ENCODE measurements around the gene FLCN. TPM values are rescaled to one million over a fixed set of nuclear protein-coding genes. Genes with fewer than 3 reads are reported as not detected.

FLCN gene
- total and polyA plus RNA-seq, 10 of the 15 experiments (the other 5 are each of a cell fraction or from before 2014, with no cell fraction given) = 1.1 to 24.7 (median 10.4) TPM

- RAD21 ChIA-PET (ENCODE audit: unreplicated experiment) = interaction anchor here (0.7 kb wide), 1 partner anchor 48 kb away, joined by 3 read pairs; no protein-coding TSS in a partner anchor
- CTCF ChIA-PET = no interaction called here
- no peaks in the 10 kb centered on the region for H3K9me3 ChIP-seq (replicated peaks; ENCODE audit: control insufficient read depth, insufficient read depth, low read length)
- ATAC-seq (no peak), FAIRE-seq (no peak), DNase-seq (ENCODE audit: low read depth, low spot score) (no peak)
- H3K79me2 ChIP-seq (ENCODE audit: control insufficient read depth, insufficient read depth, low read length) = no peaks in the 10 kb centered on the region
- H3K36me3 ChIP-seq (ENCODE audit: control insufficient read depth in 2 of 2, insufficient read depth in 2 of 2, low read length in 1 of 2) = peaks cover 22% of the 10 kb centered on the region in 2 experiments
- no peak for TF ChIP-seq CUX1 (IDR thresholded peaks at IDR 0.05; ENCODE audit: insufficient replicate concordance, low read depth, low read length)
- no peak overlapping the region for H2AFZ ChIP-seq (ENCODE audit: control insufficient read depth, low read depth, low read length)
- no peaks in the 10 kb centered on the region for H3K4me1 ChIP-seq (ENCODE audit: control insufficient read depth, insufficient read depth, low read length)
- BruUV-seq (replicated peaks) = no TSS peak
- in situ Hi-C loops (cut with MboI) = no loop called here
- intact Hi-C loops (cut with micrococcal nuclease; ENCODE audit: unreplicated experiment) = loop anchor here (10.0 kb wide), 1 partner anchor 225 kb away; no protein-coding TSS in a partner anchor
- no peak overlapping the region for H3K4me2 ChIP-seq (ENCODE audit: control insufficient read depth, insufficient read depth)
- H3K4me3 ChIP-seq = no peak overlapping the region
- H3K27ac ChIP-seq (ENCODE audit: control insufficient read depth, insufficient read depth) = no peak overlapping the region
- H4K20me1 ChIP-seq (ENCODE audit: control insufficient read depth, insufficient read depth) = no peaks in the 10 kb centered on the region
- POLR2A ChIA-PET = interaction anchor here (1.1 kb wide), 1 partner anchor 9 kb away, joined by 3 read pairs; no protein-coding TSS in a partner anchor
- H3K9ac ChIP-seq (ENCODE audit: control insufficient read depth, insufficient read depth, low read length) = no peak overlapping the region
- 90% methylated on average over 26 of the region's 26 CpGs for WGBS (ENCODE audit: insufficient coverage, insufficient replicate concordance, low lambda C conversion rate, missing lambda C conversion rate)
- SMC1A ChIA-PET (ENCODE audit: uncharacterized antibody, unreplicated experiment) = no interaction called here
- no peaks in the 10 kb centered on the region for H3K27me3 ChIP-seq (replicated peaks in 1 of 2; ENCODE audit: control insufficient read depth in 2 of 2, insufficient read depth in 2 of 2, low read length in 1 of 2)
Measured at GRCh38 chr17:17229416-17230384, 7.3 kb downstream of the FLCN start.
